Peyer's patch (tissue), 4 donors: ENCODE measurements around the gene SIRT5. TPM values are rescaled to one million over a fixed set of nuclear protein-coding genes. Genes with fewer than 3 reads are reported as not detected.

ENCODE experiments used
- DNase-seq, 3 donors: peaks; one replicate each; pipeline ENCODE4 v3.0.0-alpha.2; 2017 to 2019
- H3K27ac ChIP-seq, 4 donors: fragments of 200-600 bp; sonication (generic); one replicate each; pipeline ENCODE4 v1.5.1; 2016 to 2019
- H3K27me3 ChIP-seq, 2 donors: fragments of 200-600 bp; sonication (generic); one replicate each; pipeline ENCODE4 v1.5.1; 2019
- H3K36me3 ChIP-seq, 3 donors: fragments of 200-600 bp; sonication (generic); one replicate each; pipeline ENCODE4 v1.5.1; 2016 to 2019
- H3K4me1 ChIP-seq, 4 donors: fragments of 200-600 bp; sonication (generic); one replicate each; pipeline ENCODE4 v1.5.1; 2016 to 2019
- H3K4me3 ChIP-seq, 4 donors: fragments of 200-600 bp; sonication (generic); 1 replicate in 3 of 4; 2 replicates in 1 of 4; pipeline ENCODE4 v1.5.1; 2016 to 2019; ENCODE audit warnings: mild to moderate bottlenecking in 1 of 4
- H3K9me3 ChIP-seq, 4 donors: fragments of 200-600 bp; sonication (generic); one replicate each; pipeline ENCODE4 v1.5.1; 2016 to 2019; ENCODE audit warnings: mild to moderate bottlenecking in 1 of 4
- POLR2A ChIP-seq, 2 donors: fragments of 450-650 bp; IDR thresholded peaks; one replicate each; pipeline ENCODE4 v1.5.1; 2017; ENCODE audit warnings: antibody characterized with exemption in 2 of 2, mild to moderate bottlenecking in 2 of 2, moderate library complexity in 2 of 2
- total RNA-seq, 4 donors: library from RNA; depleted of rRNA; stranded (reverse); fragments of >200 nt; gene quantifications; one replicate each; pipeline ENCODE4 v1.1.0, GENCODE V29; 2016
- TF ChIP-seq, protein P1 (sequence below), 6 experiments: fragments of 450-650 bp in 4 of 6; fragments of 200-600 bp in 2 of 6; sonication (generic) in 1 of 6; IDR thresholded peaks; one replicate each; pipeline ENCODE4 v1.5.1; 2017 to 2019; ENCODE audit warnings: antibody characterized with exemption in 6 of 6, mild to moderate bottlenecking in 3 of 6, moderate library complexity in 1 of 6

SIRT5 gene
- total RNA-seq, 4 donors from 2014 or later, result 6.8 to 22.1 (median 18.1) TPM

DNA sequence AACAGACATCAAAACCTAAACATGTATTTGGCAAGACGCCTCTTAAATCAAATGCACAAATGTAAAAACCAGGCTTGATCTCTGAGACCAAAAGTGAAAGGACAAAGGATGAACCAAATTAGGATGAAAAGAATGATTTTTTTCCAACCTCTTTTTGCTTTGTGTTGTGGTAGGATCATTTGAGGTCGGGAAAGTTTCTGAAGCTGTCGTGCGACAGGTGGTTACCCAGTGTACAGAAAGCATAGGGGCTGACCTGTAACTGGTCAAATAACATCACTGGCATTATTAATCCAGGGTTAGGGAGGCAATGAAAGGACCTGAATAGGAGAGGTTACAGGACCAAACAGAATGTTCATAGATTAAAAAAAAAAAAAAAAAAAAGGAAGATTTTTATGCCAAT, 22.7 kb downstream of the SIRT5 start:
- Histone ChIP-seq H3K27ac (no peak overlapping the region), H3K9me3 (no peaks in the 10 kb centered on the region), H3K36me3 (peaks cover 0 to 64% (median 0%) of the 10 kb centered on the region in 3 donors), H3K4me3 (no peak overlapping the region), H3K4me1 (no peaks in the 10 kb centered on the region), H3K27me3 (no peaks in the 10 kb centered on the region)
- DNase-seq, result no peak
- TF ChIP-seq POLR2A (IDR thresholded peaks at IDR 0.05), result no peak
- TF ChIP-seq, protein P1, sequence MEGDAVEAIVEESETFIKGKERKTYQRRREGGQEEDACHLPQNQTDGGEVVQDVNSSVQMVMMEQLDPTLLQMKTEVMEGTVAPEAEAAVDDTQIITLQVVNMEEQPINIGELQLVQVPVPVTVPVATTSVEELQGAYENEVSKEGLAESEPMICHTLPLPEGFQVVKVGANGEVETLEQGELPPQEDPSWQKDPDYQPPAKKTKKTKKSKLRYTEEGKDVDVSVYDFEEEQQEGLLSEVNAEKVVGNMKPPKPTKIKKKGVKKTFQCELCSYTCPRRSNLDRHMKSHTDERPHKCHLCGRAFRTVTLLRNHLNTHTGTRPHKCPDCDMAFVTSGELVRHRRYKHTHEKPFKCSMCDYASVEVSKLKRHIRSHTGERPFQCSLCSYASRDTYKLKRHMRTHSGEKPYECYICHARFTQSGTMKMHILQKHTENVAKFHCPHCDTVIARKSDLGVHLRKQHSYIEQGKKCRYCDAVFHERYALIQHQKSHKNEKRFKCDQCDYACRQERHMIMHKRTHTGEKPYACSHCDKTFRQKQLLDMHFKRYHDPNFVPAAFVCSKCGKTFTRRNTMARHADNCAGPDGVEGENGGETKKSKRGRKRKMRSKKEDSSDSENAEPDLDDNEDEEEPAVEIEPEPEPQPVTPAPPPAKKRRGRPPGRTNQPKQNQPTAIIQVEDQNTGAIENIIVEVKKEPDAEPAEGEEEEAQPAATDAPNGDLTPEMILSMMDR (IDR thresholded peaks at IDR 0.05), result no peak

DNA sequence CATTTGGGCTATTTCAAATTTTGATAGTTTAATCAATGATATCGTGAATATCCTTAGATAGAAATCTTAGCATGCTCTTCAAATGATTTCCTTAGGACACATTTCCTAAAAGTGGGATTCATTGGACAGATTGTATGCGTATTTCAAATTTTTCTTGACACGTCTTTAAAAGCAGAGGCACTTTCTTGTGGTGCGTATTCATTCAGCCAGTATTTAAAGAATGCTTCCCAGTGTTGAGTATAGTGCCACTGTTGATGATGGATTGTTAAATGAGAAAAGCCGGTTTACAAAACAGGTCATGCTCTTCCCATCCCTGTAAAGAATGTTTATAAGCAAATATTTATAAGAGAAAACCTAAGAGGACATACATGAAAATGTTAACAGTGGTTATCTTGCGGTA, 25.6 kb downstream of the SIRT5 start:
- no peak overlapping the region for H3K4me3 ChIP-seq
- no peaks in the 10 kb centered on the region for H3K27me3 ChIP-seq
- no peak overlapping the region for H3K27ac ChIP-seq
- no peaks in the 10 kb centered on the region for H3K4me1 ChIP-seq
- TF ChIP-seq POLR2A (IDR thresholded peaks at IDR 0.05), result no peak
- TF ChIP-seq, protein P1 (IDR thresholded peaks at IDR 0.05), result no peak
- no peaks in the 10 kb centered on the region for H3K9me3 ChIP-seq
- no peak for DNase-seq
- peaks cover 0 to 63% (median 0%) of the 10 kb centered on the region in 3 donors for H3K36me3 ChIP-seq

DNA sequence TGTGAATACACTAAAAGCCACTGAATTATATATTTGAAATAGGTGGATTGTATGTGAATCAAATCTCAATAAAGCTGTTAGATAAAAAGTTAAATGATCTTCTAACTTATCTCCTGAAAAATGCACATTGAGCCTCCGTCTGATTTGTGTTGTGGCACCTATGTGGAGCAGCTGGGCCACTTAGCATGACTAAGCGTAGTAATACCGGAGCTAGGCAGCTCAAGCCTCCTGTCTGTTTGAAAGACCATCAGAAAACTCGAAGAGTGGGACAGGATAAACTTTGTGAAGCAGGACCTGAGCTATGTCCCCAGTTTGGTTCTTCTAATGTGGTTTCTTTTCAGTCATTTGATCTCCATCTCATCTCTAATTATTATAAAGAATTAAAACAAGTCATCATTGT, 29.7 kb downstream of the SIRT5 start:
- DNase-seq, result no peak
- Histone ChIP-seq H3K36me3 (peaks cover 0 to 31% (median 0%) of the 10 kb centered on the region in 3 donors), H3K4me1 (no peaks in the 10 kb centered on the region), H3K27me3 (no peaks in the 10 kb centered on the region), H3K9me3 (peaks cover 0 to 3% (median 0%) of the 10 kb centered on the region in 4 donors), H3K4me3 (no peak overlapping the region), H3K27ac (no peak overlapping the region)
- TF ChIP-seq, protein P1 (IDR thresholded peaks at IDR 0.05), result no peak
- no peak for TF ChIP-seq POLR2A (IDR thresholded peaks at IDR 0.05)

DNA sequence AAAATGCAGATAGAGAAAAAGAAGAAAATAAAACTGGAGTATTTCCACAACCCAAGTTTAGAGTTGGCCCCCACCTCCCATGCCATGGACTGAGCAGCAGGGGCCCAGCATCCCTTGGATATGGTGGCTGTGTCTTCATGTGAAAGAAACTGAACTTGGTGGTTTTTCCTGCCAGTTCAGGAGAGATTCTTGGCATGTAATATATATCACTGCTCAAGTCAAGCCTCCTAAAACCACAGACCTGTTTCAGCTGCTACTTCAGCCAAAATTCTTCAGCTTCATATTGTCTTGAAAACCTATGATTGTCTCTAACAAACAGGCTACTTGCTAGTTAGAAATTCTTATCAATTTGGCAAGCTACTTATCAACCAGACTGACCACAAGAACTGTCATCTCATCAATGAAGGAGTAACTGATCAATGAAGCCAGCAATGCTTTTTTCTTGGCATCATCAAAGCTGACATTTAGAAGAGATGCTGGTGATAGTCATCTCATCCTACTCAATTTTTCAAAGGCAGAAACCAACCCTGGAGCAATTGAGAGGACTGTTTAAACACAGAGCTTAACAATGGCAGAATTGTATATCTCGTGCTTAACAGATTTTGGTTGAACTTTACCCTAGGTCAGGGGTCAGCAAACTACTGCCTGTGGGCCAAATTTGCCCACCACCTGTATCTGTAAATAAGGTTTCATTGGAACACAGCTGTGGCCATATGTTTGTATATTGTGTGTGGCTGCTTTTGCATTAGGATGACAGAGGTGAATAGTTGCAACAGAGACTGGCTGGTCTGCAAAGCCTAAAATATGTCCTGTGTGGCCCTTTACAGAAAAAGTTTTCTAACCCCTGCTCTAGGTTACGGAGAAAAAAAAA, 30.4 kb downstream of the SIRT5 start:
- peaks cover 0 to 3% (median 0%) of the 10 kb centered on the region in 4 donors for H3K9me3 ChIP-seq
- no peak overlapping the region for H3K4me3 ChIP-seq
- no peaks in the 10 kb centered on the region for H3K4me1 ChIP-seq
- no peak for TF ChIP-seq POLR2A (IDR thresholded peaks at IDR 0.05)
- TF ChIP-seq, protein P1 (IDR thresholded peaks at IDR 0.05), result no peak
- no peak for DNase-seq
- no peak overlapping the region for H3K27ac ChIP-seq
- H3K27me3 ChIP-seq, result no peaks in the 10 kb centered on the region
- H3K36me3 ChIP-seq, result peaks cover 0 to 31% (median 0%) of the 10 kb centered on the region in 3 donors

DNA sequence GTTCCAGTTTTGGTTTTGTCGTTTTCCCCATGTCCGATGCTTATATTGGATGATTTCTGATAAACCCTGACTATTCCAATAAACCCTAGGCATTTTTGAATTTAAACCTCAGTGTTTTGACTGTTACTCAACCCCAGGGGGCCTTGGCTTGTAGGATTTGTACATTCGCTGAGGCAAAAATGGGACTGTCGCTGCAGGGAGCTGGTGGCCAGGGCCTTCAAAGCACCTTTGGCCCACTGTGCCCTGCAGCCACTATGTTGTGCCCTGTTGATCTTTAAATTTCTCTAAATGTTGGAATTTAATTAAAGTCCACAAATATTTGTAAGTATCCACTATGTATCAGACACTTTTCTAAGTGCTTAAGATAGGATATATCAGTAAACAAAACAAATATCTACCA, 31.2 kb downstream of the SIRT5 start:
- H3K36me3 ChIP-seq, result peaks cover 0 to 28% (median 0%) of the 10 kb centered on the region in 3 donors
- no peak overlapping the region for H3K27ac ChIP-seq
- TF ChIP-seq POLR2A (IDR thresholded peaks at IDR 0.05), result no peak
- TF ChIP-seq, protein P1 (IDR thresholded peaks at IDR 0.05), result no peak

More for the DNA sequence above, 31.2 kb downstream of the SIRT5 start:
- Histone ChIP-seq H3K4me3 (no peak overlapping the region), H3K27me3 (no peaks in the 10 kb centered on the region), H3K4me1 (no peaks in the 10 kb centered on the region), H3K9me3 (peaks cover 0 to 3% (median 0%) of the 10 kb centered on the region in 4 donors)
- no peak for DNase-seq
